Astrocyte (in vitro differentiated cells and primary cell): ENCODE results near the gene PSMG4.

Experiments
- EZH2 ChIP-seq: IDR thresholded peaks from 2 replicates; pipeline ENCODE4 v1.6.1; 2012; ENCODE audit warnings: mild to moderate bottlenecking, low read length, inconsistent platforms; ENCODE audit not compliant: insufficient read depth
- TF ChIP-seq, protein P1 (sequence below): IDR thresholded peaks from 2 replicates; pipeline ENCODE4 v1.5.1; 2011; ENCODE audit warnings: low read depth, mild to moderate bottlenecking, inconsistent platforms, low read length, moderate library complexity; ENCODE audit not compliant: insufficient read depth

DNA sequence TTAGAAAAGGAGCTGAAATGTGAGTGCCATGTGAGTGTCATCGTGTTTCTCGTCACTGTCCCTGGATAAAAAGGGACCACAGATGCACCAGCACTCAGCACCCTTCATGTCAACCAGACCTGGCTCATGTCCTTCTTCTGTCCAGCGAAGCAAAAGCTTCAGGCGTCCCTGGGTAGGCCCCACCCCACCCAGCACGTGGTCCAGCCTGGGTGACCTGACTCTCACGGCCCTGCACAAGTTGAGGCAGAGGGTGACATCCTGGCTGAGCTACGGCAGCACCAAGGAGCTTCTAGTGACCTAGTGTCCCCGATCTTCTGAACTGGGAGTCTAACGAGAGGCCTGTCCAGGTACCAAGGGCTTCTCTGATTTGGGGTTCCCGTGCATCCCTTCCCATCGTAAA is 37.8 kb downstream of the PSMG4 start:
- TF ChIP-seq, protein P1, sequence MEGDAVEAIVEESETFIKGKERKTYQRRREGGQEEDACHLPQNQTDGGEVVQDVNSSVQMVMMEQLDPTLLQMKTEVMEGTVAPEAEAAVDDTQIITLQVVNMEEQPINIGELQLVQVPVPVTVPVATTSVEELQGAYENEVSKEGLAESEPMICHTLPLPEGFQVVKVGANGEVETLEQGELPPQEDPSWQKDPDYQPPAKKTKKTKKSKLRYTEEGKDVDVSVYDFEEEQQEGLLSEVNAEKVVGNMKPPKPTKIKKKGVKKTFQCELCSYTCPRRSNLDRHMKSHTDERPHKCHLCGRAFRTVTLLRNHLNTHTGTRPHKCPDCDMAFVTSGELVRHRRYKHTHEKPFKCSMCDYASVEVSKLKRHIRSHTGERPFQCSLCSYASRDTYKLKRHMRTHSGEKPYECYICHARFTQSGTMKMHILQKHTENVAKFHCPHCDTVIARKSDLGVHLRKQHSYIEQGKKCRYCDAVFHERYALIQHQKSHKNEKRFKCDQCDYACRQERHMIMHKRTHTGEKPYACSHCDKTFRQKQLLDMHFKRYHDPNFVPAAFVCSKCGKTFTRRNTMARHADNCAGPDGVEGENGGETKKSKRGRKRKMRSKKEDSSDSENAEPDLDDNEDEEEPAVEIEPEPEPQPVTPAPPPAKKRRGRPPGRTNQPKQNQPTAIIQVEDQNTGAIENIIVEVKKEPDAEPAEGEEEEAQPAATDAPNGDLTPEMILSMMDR, result no peak
- TF ChIP-seq EZH2, result no peak
